LHCN-M2 (cell line): ENCODE measurements around the gene ASPN. TPM values are rescaled to one million over a fixed set of nuclear protein-coding genes. Genes with fewer than 3 reads are reported as not detected.

Experiments
- DNase-seq: peaks from one replicate; pipeline ENCODE4 v3.0.0-alpha.2; 2012; ENCODE audit warnings: low read depth
- polyA plus RNA-seq: library from polyadenylated mRNA; unstranded; fragments of >200 nt; gene quantifications from one replicate; pipeline ENCODE4 v1.2.1, GENCODE V29; 2012; ENCODE audit warnings: missing spikeins
- total RNA-seq: library from RNA; depleted of rRNA; stranded (reverse); fragments of >200 nt; gene quantifications from 2 replicates; pipeline ENCODE4 v1.2.3, GENCODE V29; 2014; rRNA removed

Gene ASPN
- not detected in 2 replicates for total RNA-seq
- not detected for polyA plus RNA-seq

GRCh38 chr9:92482329-92482728, at the start of gene ASPN:
Gene ASPN, minus strand, starts transcription at chr9:92482506.
- no peak for DNase-seq

- DNase-seq = no peak
These were observed 48.6 kb upstream of the ASPN start for GRCh38 chr9:92530893-92531292.

GRCh38 chr9:92529124-92529523, 46.8 kb upstream of the ASPN start:
- no peak for DNase-seq

GRCh38 chr9:92528522-92528849, 46.2 kb upstream of the ASPN start:
- DNase-seq = no peak

GRCh38 chr9:92527832-92528521, 45.7 kb upstream of the ASPN start:
- DNase-seq = no peak

- no peak for DNase-seq
These were observed 45.1 kb upstream of the ASPN start for GRCh38 chr9:92527291-92527828.

- peak; percentile 49 for DNase-seq
These were observed 43.0 kb upstream of the ASPN start for GRCh38 chr9:92525306-92525705.

- DNase-seq = no peak
These were observed 42.6 kb upstream of the ASPN start for GRCh38 chr9:92524881-92525280.

- DNase-seq = no peak
These were observed 41.0 kb upstream of the ASPN start for GRCh38 chr9:92522983-92523970.

- DNase-seq = no peak
These were observed 38.5 kb upstream of the ASPN start for GRCh38 chr9:92520837-92521236.

- no peak for DNase-seq
These were observed 35.9 kb upstream of the ASPN start for GRCh38 chr9:92518199-92518598.

GRCh38 chr9:92517046-92517445, 34.7 kb upstream of the ASPN start:
- DNase-seq = no peak

- DNase-seq = no peak
These were observed 34.2 kb upstream of the ASPN start for GRCh38 chr9:92516521-92516920.

- no peak for DNase-seq
These were observed 32.3 kb upstream of the ASPN start for GRCh38 chr9:92514635-92515034.

- no peak for DNase-seq
These were observed 31.0 kb upstream of the ASPN start for GRCh38 chr9:92513349-92513748.

- DNase-seq = no peak
These were observed 30.3 kb upstream of the ASPN start for GRCh38 chr9:92512622-92513021.

- no peak for DNase-seq
These were observed 28.4 kb upstream of the ASPN start for GRCh38 chr9:92510747-92511146.

- DNase-seq = no peak
These were observed 26.7 kb upstream of the ASPN start for GRCh38 chr9:92509050-92509449.

GRCh38 chr9:92508018-92508820, 25.9 kb upstream of the ASPN start:
- DNase-seq = no peak

- DNase-seq = no peak
These were observed 25.2 kb upstream of the ASPN start for GRCh38 chr9:92507496-92507895.

- peak; percentile 13 for DNase-seq
These were observed 24.7 kb upstream of the ASPN start for GRCh38 chr9:92507005-92507404.
